ENCODE results near the gene PLAC8.

- TF ChIP-seq POLR2AphosphoS5 (IDR thresholded peaks at IDR 0.05; ENCODE audit: insufficient read depth in 1 of 2, low read depth in 1 of 2) = no peak
- TF ChIP-seq, protein P1, sequence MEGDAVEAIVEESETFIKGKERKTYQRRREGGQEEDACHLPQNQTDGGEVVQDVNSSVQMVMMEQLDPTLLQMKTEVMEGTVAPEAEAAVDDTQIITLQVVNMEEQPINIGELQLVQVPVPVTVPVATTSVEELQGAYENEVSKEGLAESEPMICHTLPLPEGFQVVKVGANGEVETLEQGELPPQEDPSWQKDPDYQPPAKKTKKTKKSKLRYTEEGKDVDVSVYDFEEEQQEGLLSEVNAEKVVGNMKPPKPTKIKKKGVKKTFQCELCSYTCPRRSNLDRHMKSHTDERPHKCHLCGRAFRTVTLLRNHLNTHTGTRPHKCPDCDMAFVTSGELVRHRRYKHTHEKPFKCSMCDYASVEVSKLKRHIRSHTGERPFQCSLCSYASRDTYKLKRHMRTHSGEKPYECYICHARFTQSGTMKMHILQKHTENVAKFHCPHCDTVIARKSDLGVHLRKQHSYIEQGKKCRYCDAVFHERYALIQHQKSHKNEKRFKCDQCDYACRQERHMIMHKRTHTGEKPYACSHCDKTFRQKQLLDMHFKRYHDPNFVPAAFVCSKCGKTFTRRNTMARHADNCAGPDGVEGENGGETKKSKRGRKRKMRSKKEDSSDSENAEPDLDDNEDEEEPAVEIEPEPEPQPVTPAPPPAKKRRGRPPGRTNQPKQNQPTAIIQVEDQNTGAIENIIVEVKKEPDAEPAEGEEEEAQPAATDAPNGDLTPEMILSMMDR (IDR thresholded peaks at IDR 0.05) = no peak
Observed at GRCh38 chr4:83046693-83047473, 67.6 kb downstream of the PLAC8 start.
